Activated naive CD8-positive, alpha-beta T cell (primary cell): ENCODE data around the gene IGFBP5.

Experiments used
- H3K27ac Mint-ChIP-seq: one replicate; pipeline ENCODE4 v1.8.0; 2021; ENCODE audit warnings: mixed read lengths
- H3K27me3 Mint-ChIP-seq: one replicate; pipeline ENCODE4 v1.8.0; 2021; ENCODE audit warnings: mixed read lengths
- H3K36me3 Mint-ChIP-seq: one replicate; pipeline ENCODE4 v1.8.0; 2021; ENCODE audit warnings: mixed read lengths
- H3K4me1 Mint-ChIP-seq: one replicate; pipeline ENCODE4 v1.8.0; 2021; ENCODE audit warnings: low read depth, mixed read lengths
- H3K4me3 Mint-ChIP-seq: one replicate; pipeline ENCODE4 v1.8.0; 2021; ENCODE audit warnings: mild to moderate bottlenecking, mixed read lengths
- H3K9me3 Mint-ChIP-seq: one replicate; pipeline ENCODE4 v1.8.0; 2021; ENCODE audit warnings: low read depth, mixed read lengths

IGFBP5 gene

GRCh38 chr2:216671081-216671411 lies 24.3 kb downstream of the IGFBP5 start:
- Mint-ChIP-seq H3K27me3 (no peaks in the 10 kb centered on the region), H3K4me1 (no peaks in the 10 kb centered on the region), H3K4me3 (no peak overlapping the region), H3K36me3 (no peaks in the 10 kb centered on the region), H3K27ac (no peak overlapping the region), H3K9me3 (no peaks in the 10 kb centered on the region)

GRCh38 chr2:216670266-216671080 lies 24.9 kb downstream of the IGFBP5 start:
- no peak overlapping the region for H3K27ac Mint-ChIP-seq
- H3K36me3 Mint-ChIP-seq, result no peaks in the 10 kb centered on the region
- H3K27me3 Mint-ChIP-seq, result no peaks in the 10 kb centered on the region
- H3K4me3 Mint-ChIP-seq, result no peak overlapping the region
- H3K9me3 Mint-ChIP-seq, result no peaks in the 10 kb centered on the region
- H3K4me1 Mint-ChIP-seq, result no peaks in the 10 kb centered on the region

- no peak overlapping the region for H3K4me3 Mint-ChIP-seq
- no peak overlapping the region for H3K27ac Mint-ChIP-seq
- H3K36me3 Mint-ChIP-seq, result no peaks in the 10 kb centered on the region
- no peaks in the 10 kb centered on the region for H3K27me3 Mint-ChIP-seq
- H3K4me1 Mint-ChIP-seq, result no peaks in the 10 kb centered on the region
- no peaks in the 10 kb centered on the region for H3K9me3 Mint-ChIP-seq
Measured at GRCh38 chr2:216666461-216667233, 28.7 kb downstream of the IGFBP5 start.

GRCh38 chr2:216665717-216666116 lies 29.6 kb downstream of the IGFBP5 start:
- H3K4me1 Mint-ChIP-seq, result no peaks in the 10 kb centered on the region
- H3K9me3 Mint-ChIP-seq, result no peaks in the 10 kb centered on the region
- no peak overlapping the region for H3K27ac Mint-ChIP-seq
- no peak overlapping the region for H3K4me3 Mint-ChIP-seq
- H3K27me3 Mint-ChIP-seq, result no peaks in the 10 kb centered on the region
- no peaks in the 10 kb centered on the region for H3K36me3 Mint-ChIP-seq

GRCh38 chr2:216665242-216665641 lies 30.1 kb downstream of the IGFBP5 start:
- no peak overlapping the region for H3K4me3 Mint-ChIP-seq
- H3K36me3 Mint-ChIP-seq, result no peaks in the 10 kb centered on the region
- H3K27ac Mint-ChIP-seq, result no peak overlapping the region
- no peaks in the 10 kb centered on the region for H3K27me3 Mint-ChIP-seq
- H3K4me1 Mint-ChIP-seq, result no peaks in the 10 kb centered on the region
- no peaks in the 10 kb centered on the region for H3K9me3 Mint-ChIP-seq

GRCh38 chr2:216664593-216665034 lies 30.7 kb downstream of the IGFBP5 start:
- Mint-ChIP-seq H3K27ac (no peak overlapping the region), H3K4me1 (no peaks in the 10 kb centered on the region), H3K27me3 (no peaks in the 10 kb centered on the region), H3K36me3 (no peaks in the 10 kb centered on the region), H3K4me3 (no peak overlapping the region), H3K9me3 (no peaks in the 10 kb centered on the region)

- Mint-ChIP-seq H3K27me3 (no peaks in the 10 kb centered on the region), H3K4me3 (no peak overlapping the region), H3K9me3 (no peaks in the 10 kb centered on the region), H3K27ac (no peak overlapping the region), H3K4me1 (no peaks in the 10 kb centered on the region), H3K36me3 (no peaks in the 10 kb centered on the region)
Measured at GRCh38 chr2:216663846-216664245, 31.5 kb downstream of the IGFBP5 start.

- H3K36me3 Mint-ChIP-seq, result no peaks in the 10 kb centered on the region
- H3K27ac Mint-ChIP-seq, result no peak overlapping the region
- no peaks in the 10 kb centered on the region for H3K27me3 Mint-ChIP-seq
- no peaks in the 10 kb centered on the region for H3K4me1 Mint-ChIP-seq
- no peak overlapping the region for H3K4me3 Mint-ChIP-seq
- H3K9me3 Mint-ChIP-seq, result no peaks in the 10 kb centered on the region
Measured at GRCh38 chr2:216663106-216663505, 32.2 kb downstream of the IGFBP5 start.

GRCh38 chr2:216661639-216662375 lies 33.5 kb downstream of the IGFBP5 start:
- no peak overlapping the region for H3K27ac Mint-ChIP-seq
- no peaks in the 10 kb centered on the region for H3K4me1 Mint-ChIP-seq
- H3K36me3 Mint-ChIP-seq, result no peaks in the 10 kb centered on the region
- no peak overlapping the region for H3K4me3 Mint-ChIP-seq
- no peaks in the 10 kb centered on the region for H3K27me3 Mint-ChIP-seq
- H3K9me3 Mint-ChIP-seq, result no peaks in the 10 kb centered on the region

- Mint-ChIP-seq H3K4me1 (no peaks in the 10 kb centered on the region), H3K27me3 (no peaks in the 10 kb centered on the region), H3K27ac (no peak overlapping the region)
Measured at GRCh38 chr2:216661051-216661450, 34.3 kb downstream of the IGFBP5 start.

GRCh38 chr2:216660496-216660895 lies 34.9 kb downstream of the IGFBP5 start:
- no peaks in the 10 kb centered on the region for H3K4me1 Mint-ChIP-seq
- no peaks in the 10 kb centered on the region for H3K9me3 Mint-ChIP-seq
- no peaks in the 10 kb centered on the region for H3K36me3 Mint-ChIP-seq
- H3K4me3 Mint-ChIP-seq, result no peak overlapping the region
- H3K27ac Mint-ChIP-seq, result no peak overlapping the region
- H3K27me3 Mint-ChIP-seq, result no peaks in the 10 kb centered on the region

More at GRCh38 chr2:216661051-216661450, 34.3 kb downstream of the IGFBP5 start:
- Mint-ChIP-seq H3K36me3 (no peaks in the 10 kb centered on the region), H3K9me3 (no peaks in the 10 kb centered on the region), H3K4me3 (no peak overlapping the region)

- Mint-ChIP-seq H3K27ac (no peak overlapping the region), H3K4me1 (no peaks in the 10 kb centered on the region), H3K27me3 (no peaks in the 10 kb centered on the region), H3K36me3 (no peaks in the 10 kb centered on the region), H3K9me3 (no peaks in the 10 kb centered on the region), H3K4me3 (no peak overlapping the region)
Measured at GRCh38 chr2:216659276-216659675, 36.1 kb downstream of the IGFBP5 start.

GRCh38 chr2:216658757-216659156 lies 36.6 kb downstream of the IGFBP5 start:
- Mint-ChIP-seq H3K27me3 (no peaks in the 10 kb centered on the region), H3K4me1 (no peaks in the 10 kb centered on the region), H3K9me3 (no peaks in the 10 kb centered on the region), H3K36me3 (no peaks in the 10 kb centered on the region), H3K4me3 (no peak overlapping the region), H3K27ac (no peak overlapping the region)

GRCh38 chr2:216657980-216658379 lies 37.4 kb downstream of the IGFBP5 start:
- no peak overlapping the region for H3K4me3 Mint-ChIP-seq
- H3K36me3 Mint-ChIP-seq, result no peaks in the 10 kb centered on the region
- no peaks in the 10 kb centered on the region for H3K9me3 Mint-ChIP-seq
- H3K4me1 Mint-ChIP-seq, result no peaks in the 10 kb centered on the region
- no peaks in the 10 kb centered on the region for H3K27me3 Mint-ChIP-seq
- no peak overlapping the region for H3K27ac Mint-ChIP-seq
